CD4-positive, alpha-beta T cell (primary cell): ENCODE data around the gene IL3. TPM values are rescaled to one million over a fixed set of nuclear protein-coding genes. Genes with fewer than 3 reads are reported as not detected.
A peak's percentile ranks its signal among the peaks of the same experiment; 100 is the strongest.

Source experiments
- ATAC-seq: fragments of 200-7000 bp; cut with Tn5 transposase; one replicate; pipeline ENCODE4 v1.10.0; 2022; ENCODE audit warnings: mild to moderate bottlenecking; ENCODE audit not compliant: poor library complexity
- CTCF ChIA-PET: fragments of 350-600 bp; sonication (Branson Sonifier 250); formaldehyde crosslinking; loops from one replicate; lab custom pipeline; 2021; ENCODE audit warnings: antibody characterized with exemption, inconsistent platforms; lab: Charles Lee
- POLR2A ChIA-PET: fragments of 350-600 bp; sonication (Branson Sonifier 250); formaldehyde crosslinking; loops from one replicate; lab custom pipeline; 2021; ENCODE audit warnings: antibody characterized with exemption, inconsistent platforms; lab: Charles Lee
- DNase-seq, 14 experiments: peaks; one replicate each; pipeline ENCODE4 v3.0.0-alpha.2; 2013 to 2020; ENCODE audit warnings: mixed read lengths in 2 of 14
- H3K27ac ChIP-seq, 2 donors: one replicate each; pipeline versions ENCODE4 v1.5.1 to v1.7.0; 2013; ENCODE audit warnings: low read length in 2 of 2, low read depth in 1 of 2, mild to moderate bottlenecking in 1 of 2
- H3K27me3 ChIP-seq, 2 experiments: 1 replicate in 1 of 2; 2 replicates in 1 of 2; pipeline versions ENCODE4 v1.6.1 to v1.7.0; 2013; ENCODE audit warnings: low read length in 2 of 2, control low read depth in 1 of 2, mild to moderate bottlenecking in 1 of 2, moderate library complexity in 1 of 2; ENCODE audit not compliant: insufficient read depth in 2 of 2, control insufficient read depth in 1 of 2
- H3K36me3 ChIP-seq: one replicate; pipeline ENCODE4 v1.6.1; 2013; ENCODE audit warnings: low read length, control low read depth; ENCODE audit not compliant: insufficient read depth
- H3K4me1 ChIP-seq: one replicate; pipeline ENCODE4 v1.6.1; 2013; ENCODE audit warnings: low read length, control low read depth; ENCODE audit not compliant: insufficient read depth
- H3K4me3 ChIP-seq: one replicate; pipeline ENCODE4 v1.5.1; 2013; ENCODE audit warnings: mild to moderate bottlenecking, low read length, moderate library complexity
- H3K9me3 ChIP-seq, 2 experiments: 1 replicate in 1 of 2; 2 replicates in 1 of 2; pipeline versions ENCODE4 v1.6.1 to v1.7.0; 2013; ENCODE audit warnings: low read length in 2 of 2, mild to moderate bottlenecking in 2 of 2, control low read depth in 1 of 2, moderate library complexity in 1 of 2; ENCODE audit not compliant: control insufficient read depth in 1 of 2, insufficient read depth in 1 of 2
- H3K27ac Mint-ChIP-seq: one replicate; pipeline ENCODE4 v1.8.0; 2020; ENCODE audit warnings: mixed read lengths
- H3K27me3 Mint-ChIP-seq: one replicate; pipeline ENCODE4 v1.8.0; 2021; ENCODE audit warnings: mixed read lengths
- H3K36me3 Mint-ChIP-seq: one replicate; pipeline ENCODE4 v1.8.0; 2021; ENCODE audit warnings: low read depth, mixed read lengths
- H3K4me1 Mint-ChIP-seq: one replicate; pipeline ENCODE4 v1.8.0; 2021; ENCODE audit warnings: low read depth, mixed read lengths
- H3K4me3 Mint-ChIP-seq: one replicate; pipeline ENCODE4 v1.8.0; 2020; ENCODE audit warnings: mild to moderate bottlenecking, mixed read lengths
- H3K9me3 Mint-ChIP-seq: one replicate; pipeline ENCODE4 v1.8.0; 2020; ENCODE audit warnings: mixed read lengths
- intact Hi-C, 2 experiments: fragments of 100-400 bp; cut with DNase I in 1 of 2; cut with micrococcal nuclease in 1 of 2; formaldehyde crosslinking; loops; one replicate each; pipeline versions ENCODE4 v1.15.1 to v1.9.0; 2023 to 2025; cut with DNase I, micrococcal nuclease
- total RNA-seq, 174 experiments: library from RNA in 2 of 174; stranded (reverse) in 2 of 174; gene quantifications; one replicate each; pipeline ENCODE4 v1.2.3 and lab custom pipeline; 2021 to 2026
- TF ChIP-seq, protein P1 (sequence below): fragments of 200-600 bp; IDR thresholded peaks from one replicate; pipeline ENCODE4 v1.8.0; 2022; ENCODE audit warnings: antibody characterized with exemption, mild to moderate bottlenecking

Gene IL3
- total RNA-seq, 2 experiments from 2014 or later = not detected

DNA sequence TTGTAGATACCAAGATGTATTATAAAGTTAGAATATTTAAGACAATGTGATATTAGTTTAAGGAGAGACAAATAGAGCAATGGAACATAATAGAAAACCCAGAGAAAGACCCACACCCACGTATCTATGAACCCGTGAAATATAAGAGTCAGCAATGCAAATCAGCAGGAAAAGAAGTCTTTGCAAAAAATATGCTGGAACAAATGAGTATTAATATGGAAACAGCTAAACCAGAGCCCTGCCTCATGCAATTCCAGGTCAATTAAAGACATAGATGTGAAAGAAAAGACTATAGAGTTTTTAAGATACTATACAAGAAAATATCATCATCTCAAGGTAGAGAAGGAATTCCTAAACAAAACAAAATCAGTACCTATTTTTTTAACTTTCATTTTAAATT is 23.1 kb upstream of the IL3 start:
- ChIA-PET POLR2A (no interaction called here), CTCF (no interaction called here)
- Mint-ChIP-seq H3K27me3 (peaks cover 10% of the 10 kb centered on the region), H3K9me3 (peaks cover 6% of the 10 kb centered on the region), H3K36me3 (no peaks in the 10 kb centered on the region), H3K4me1 (no peaks in the 10 kb centered on the region), H3K4me3 (no peak overlapping the region), H3K27ac (no peak overlapping the region)
- peaks cover 0 to 1% of the 10 kb centered on the region in 2 experiments for H3K27me3 ChIP-seq
- intact Hi-C loops = no loop called here
- H3K4me3 ChIP-seq = no peak overlapping the region
- no peak for DNase-seq
- no peaks in the 10 kb centered on the region for H3K4me1 ChIP-seq
- H3K36me3 ChIP-seq = no peaks in the 10 kb centered on the region
- no peaks in the 10 kb centered on the region for H3K9me3 ChIP-seq
- no peak overlapping the region for H3K27ac ChIP-seq
- no peak for ATAC-seq
- TF ChIP-seq, protein P1, sequence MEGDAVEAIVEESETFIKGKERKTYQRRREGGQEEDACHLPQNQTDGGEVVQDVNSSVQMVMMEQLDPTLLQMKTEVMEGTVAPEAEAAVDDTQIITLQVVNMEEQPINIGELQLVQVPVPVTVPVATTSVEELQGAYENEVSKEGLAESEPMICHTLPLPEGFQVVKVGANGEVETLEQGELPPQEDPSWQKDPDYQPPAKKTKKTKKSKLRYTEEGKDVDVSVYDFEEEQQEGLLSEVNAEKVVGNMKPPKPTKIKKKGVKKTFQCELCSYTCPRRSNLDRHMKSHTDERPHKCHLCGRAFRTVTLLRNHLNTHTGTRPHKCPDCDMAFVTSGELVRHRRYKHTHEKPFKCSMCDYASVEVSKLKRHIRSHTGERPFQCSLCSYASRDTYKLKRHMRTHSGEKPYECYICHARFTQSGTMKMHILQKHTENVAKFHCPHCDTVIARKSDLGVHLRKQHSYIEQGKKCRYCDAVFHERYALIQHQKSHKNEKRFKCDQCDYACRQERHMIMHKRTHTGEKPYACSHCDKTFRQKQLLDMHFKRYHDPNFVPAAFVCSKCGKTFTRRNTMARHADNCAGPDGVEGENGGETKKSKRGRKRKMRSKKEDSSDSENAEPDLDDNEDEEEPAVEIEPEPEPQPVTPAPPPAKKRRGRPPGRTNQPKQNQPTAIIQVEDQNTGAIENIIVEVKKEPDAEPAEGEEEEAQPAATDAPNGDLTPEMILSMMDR = no peak

DNA sequence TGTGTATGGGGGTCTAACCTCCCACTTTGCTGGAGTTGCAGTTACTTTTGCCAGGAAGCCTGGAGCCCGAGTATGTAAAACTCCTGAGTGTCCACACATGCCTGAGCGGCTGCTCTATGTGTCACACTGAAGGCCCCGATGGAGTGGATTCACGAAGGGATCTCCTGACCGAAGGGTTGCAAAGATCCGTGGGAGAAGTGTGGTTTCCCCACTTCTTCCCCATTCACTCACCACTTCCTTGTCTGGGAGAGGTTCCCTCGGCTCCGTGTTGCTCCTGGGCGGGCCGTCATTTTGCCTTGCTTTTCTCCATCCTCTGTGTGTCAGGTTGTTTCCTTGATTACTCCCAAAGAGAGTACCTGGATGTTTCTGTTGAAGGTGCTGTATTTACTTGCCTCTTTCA is 16.2 kb upstream of the IL3 start:
- ChIA-PET POLR2A (no interaction called here), CTCF (no interaction called here)
- ATAC-seq = no peak
- no peaks in the 10 kb centered on the region for H3K4me1 Mint-ChIP-seq
- peak in 1 of 14 experiments; percentile 36 for DNase-seq
- Histone ChIP-seq H3K36me3 (no peaks in the 10 kb centered on the region), H3K4me1 (no peaks in the 10 kb centered on the region), H3K27me3 (peaks cover 5 to 8% of the 10 kb centered on the region in 2 experiments), H3K4me3 (no peak overlapping the region), H3K9me3 (no peaks in the 10 kb centered on the region), H3K27ac (no peak overlapping the region)
- no peak overlapping the region for H3K27ac Mint-ChIP-seq
- H3K4me3 Mint-ChIP-seq = no peak overlapping the region
- TF ChIP-seq, protein P1 = no peak
- H3K27me3 Mint-ChIP-seq = peaks cover 11% of the 10 kb centered on the region
- intact Hi-C loops = no loop called here
- H3K9me3 Mint-ChIP-seq = no peaks in the 10 kb centered on the region
- H3K36me3 Mint-ChIP-seq = no peaks in the 10 kb centered on the region

DNA sequence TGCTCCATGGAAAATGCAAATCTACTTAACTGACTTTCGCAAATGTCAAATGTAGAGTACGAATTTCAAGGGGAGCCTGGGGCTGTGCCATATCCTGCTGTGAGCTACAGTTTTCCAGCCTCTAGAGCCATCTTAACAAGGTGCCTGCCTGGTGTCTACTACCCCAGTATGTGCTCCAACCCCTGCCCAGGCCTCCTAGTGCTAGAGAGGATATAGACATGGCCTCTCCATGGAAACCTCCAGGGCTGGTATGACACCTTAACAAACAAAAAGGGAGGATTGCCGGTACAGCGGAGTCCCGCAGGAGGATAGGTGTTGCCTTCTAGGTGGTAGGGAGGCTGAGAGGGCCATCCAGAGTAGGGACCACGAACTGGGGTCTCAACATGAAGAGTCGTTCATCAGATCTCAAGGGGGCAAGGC is 13.6 kb upstream of the IL3 start:
- Mint-ChIP-seq H3K4me1 (no peaks in the 10 kb centered on the region), H3K27me3 (peaks cover 6% of the 10 kb centered on the region), H3K36me3 (no peaks in the 10 kb centered on the region), H3K27ac (no peak overlapping the region), H3K4me3 (no peak overlapping the region), H3K9me3 (no peaks in the 10 kb centered on the region)
- Histone ChIP-seq H3K4me3 (no peak overlapping the region), H3K27me3 (peaks cover 7 to 8% of the 10 kb centered on the region in 2 experiments), H3K36me3 (no peaks in the 10 kb centered on the region), H3K9me3 (no peaks in the 10 kb centered on the region), H3K27ac (no peak overlapping the region), H3K4me1 (no peaks in the 10 kb centered on the region)
- CTCF ChIA-PET = no interaction called here
- intact Hi-C loops = no loop called here
- ATAC-seq = no peak
- DNase-seq = peak in 1 of 14 experiments; percentile 25
- POLR2A ChIA-PET = no interaction called here
- TF ChIP-seq, protein P1 = no peak
